ENCODE measurements around the gene ZNF860. TPM values are rescaled to one million over a fixed set of nuclear protein-coding genes. Genes with fewer than 3 reads are reported as not detected.

The ZNF860 gene
- total RNA-seq, 1 donor from 2014 or later, result 0.56 TPM

GRCh38 chr3:31955581-31955980 is 26.0 kb upstream of the ZNF860 start:
- Mint-ChIP-seq H3K9me3 (peaks cover 6% of the 10 kb centered on the region), H3K4me3 (no peak overlapping the region), H3K4me1 (peaks cover 45% of the 10 kb centered on the region), H3K36me3 (ENCODE audit: low read depth) (peaks cover 19% of the 10 kb centered on the region), H3K27ac (ENCODE audit: unreplicated experiment) (no peak overlapping the region), H3K27me3 (ENCODE audit: low read depth) (no peaks in the 10 kb centered on the region)
- TF ChIP-seq CTCF (conservative IDR thresholded peaks at IDR 0.05), result no peak
- DNase-seq (ENCODE audit: low read depth, low spot score), result no peak

GRCh38 chr3:31957106-31957505 is 24.4 kb upstream of the ZNF860 start:
- no peak overlapping the region for H3K27ac Mint-ChIP-seq (ENCODE audit: unreplicated experiment)
- peaks cover 53% of the 10 kb centered on the region for H3K4me1 Mint-ChIP-seq
- no peak overlapping the region for H3K4me3 Mint-ChIP-seq
- no peak for DNase-seq (ENCODE audit: low read depth, low spot score)
- H3K36me3 Mint-ChIP-seq (ENCODE audit: low read depth), result peaks cover 15% of the 10 kb centered on the region
- TF ChIP-seq CTCF (conservative IDR thresholded peaks at IDR 0.05), result no peak
- no peaks in the 10 kb centered on the region for H3K27me3 Mint-ChIP-seq (ENCODE audit: low read depth)
- peaks cover 3% of the 10 kb centered on the region for H3K9me3 Mint-ChIP-seq

- H3K4me3 Mint-ChIP-seq, result peak overlapping the region; percentile 58
- no peak for TF ChIP-seq CTCF (conservative IDR thresholded peaks at IDR 0.05)
- peak; percentile 32 for DNase-seq (ENCODE audit: low read depth, low spot score)
Observed at GRCh38 chr3:31958701-31959152, 22.8 kb upstream of the ZNF860 start.

GRCh38 chr3:31959251-31959650 is 22.3 kb upstream of the ZNF860 start:
- H3K27me3 Mint-ChIP-seq (ENCODE audit: low read depth), result no peaks in the 10 kb centered on the region
- peaks cover 58% of the 10 kb centered on the region for H3K4me1 Mint-ChIP-seq
- H3K9me3 Mint-ChIP-seq, result peaks cover 3% of the 10 kb centered on the region
- no peak for TF ChIP-seq CTCF (conservative IDR thresholded peaks at IDR 0.05)
- H3K4me3 Mint-ChIP-seq, result peak overlapping the region; percentile 58
- peak overlapping the region; percentile 7 for H3K27ac Mint-ChIP-seq (ENCODE audit: unreplicated experiment)
- DNase-seq (ENCODE audit: low read depth, low spot score), result no peak
- H3K36me3 Mint-ChIP-seq (ENCODE audit: low read depth), result peaks cover 11% of the 10 kb centered on the region

More at GRCh38 chr3:31958701-31959152, 22.8 kb upstream of the ZNF860 start:
- Mint-ChIP-seq H3K27me3 (ENCODE audit: low read depth) (no peaks in the 10 kb centered on the region), H3K27ac (ENCODE audit: unreplicated experiment) (peak overlapping the region; percentile 91), H3K4me1 (peaks cover 59% of the 10 kb centered on the region), H3K36me3 (ENCODE audit: low read depth) (peaks cover 13% of the 10 kb centered on the region), H3K9me3 (peaks cover 3% of the 10 kb centered on the region)

GRCh38 chr3:31959951-31960792 is 21.4 kb upstream of the ZNF860 start:
- DNase-seq (ENCODE audit: low read depth, low spot score), result no peak
- Mint-ChIP-seq H3K9me3 (peaks cover 3% of the 10 kb centered on the region), H3K27ac (ENCODE audit: unreplicated experiment) (peak overlapping the region; percentile 85), H3K36me3 (ENCODE audit: low read depth) (peaks cover 6% of the 10 kb centered on the region), H3K4me3 (peak overlapping the region; percentile 9), H3K4me1 (peaks cover 55% of the 10 kb centered on the region), H3K27me3 (ENCODE audit: low read depth) (no peaks in the 10 kb centered on the region)
- TF ChIP-seq CTCF (conservative IDR thresholded peaks at IDR 0.05), result no peak
